ENCODE results near the gene TUSC2. TPM values are rescaled to one million over a fixed set of nuclear protein-coding genes. Genes with fewer than 3 reads are reported as not detected.

The TUSC2 gene
- total RNA-seq, 4 donors from 2014 or later: 28.7 to 63.7 (median 42.3) TPM

DNA sequence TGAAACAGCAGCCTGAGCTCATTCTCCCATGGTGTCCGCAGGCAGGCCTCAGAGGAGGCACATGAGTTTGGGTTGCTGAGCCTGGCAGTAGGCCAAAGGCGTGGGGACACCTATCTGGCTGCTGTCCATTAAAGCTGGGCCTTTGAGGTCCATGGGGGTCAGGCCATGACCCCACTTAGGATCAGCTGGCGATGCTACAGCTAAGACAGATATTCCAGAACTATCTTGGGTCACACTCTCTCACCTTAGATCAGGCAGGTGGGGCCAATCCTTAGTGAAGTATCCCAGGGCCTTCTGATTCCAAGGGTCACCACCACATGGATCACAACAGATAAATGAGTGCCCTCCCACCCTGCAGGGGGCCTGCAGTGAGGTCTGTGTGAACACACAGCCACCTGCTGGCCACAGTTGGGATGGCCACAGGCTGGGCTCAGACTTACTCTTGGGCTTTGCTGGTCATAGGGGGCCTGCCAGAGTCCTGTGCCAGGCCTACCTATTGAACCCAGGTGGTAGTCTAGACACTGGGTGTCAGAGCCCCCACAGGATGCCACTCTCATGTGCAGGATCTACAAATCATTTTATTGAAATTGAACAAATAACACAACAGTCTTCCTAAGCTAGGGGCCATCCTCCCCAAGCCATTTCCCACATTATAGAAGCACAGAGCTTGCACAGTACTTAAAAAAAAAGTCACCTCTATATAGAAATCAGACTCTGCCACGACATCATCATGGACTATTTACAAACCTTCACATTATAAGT is 3.5 kb downstream of the TUSC2 start:
- intact Hi-C loops (cut with DNase I): loop anchor here (5.0 kb wide), 1 partner anchor 32 kb away; the partner anchor contains the start of gene IFRD2
- WGBS, 2 donors: 50 to 51% methylated on average over 2 to 4 of the region's 4 CpGs
- peaks cover 30 to 44% of the 10 kb centered on the region in 2 donors for H3K4me1 ChIP-seq

GRCh38 chr3:50323614-50324199 is 4.3 kb downstream of the TUSC2 start:
- Histone ChIP-seq H3K27ac (peak overlapping the region; percentile 22 to 98 (median 96)), H3K4me3 (replicated peaks in 1 of 3) (no peak overlapping the region), H3K36me3 (peaks cover 4 to 5% of the 10 kb centered on the region in 2 donors), H3K9me3 (no peaks in the 10 kb centered on the region), H3K27me3 (no peaks in the 10 kb centered on the region), H3K4me1 (peaks cover 31 to 51% of the 10 kb centered on the region in 2 donors)
- intact Hi-C loops (cut with DNase I): no loop called here
- no peak for DNase-seq
- TF ChIP-seq POLR2A (IDR thresholded peaks at IDR 0.05): no peak
- TF ChIP-seq, protein P1, sequence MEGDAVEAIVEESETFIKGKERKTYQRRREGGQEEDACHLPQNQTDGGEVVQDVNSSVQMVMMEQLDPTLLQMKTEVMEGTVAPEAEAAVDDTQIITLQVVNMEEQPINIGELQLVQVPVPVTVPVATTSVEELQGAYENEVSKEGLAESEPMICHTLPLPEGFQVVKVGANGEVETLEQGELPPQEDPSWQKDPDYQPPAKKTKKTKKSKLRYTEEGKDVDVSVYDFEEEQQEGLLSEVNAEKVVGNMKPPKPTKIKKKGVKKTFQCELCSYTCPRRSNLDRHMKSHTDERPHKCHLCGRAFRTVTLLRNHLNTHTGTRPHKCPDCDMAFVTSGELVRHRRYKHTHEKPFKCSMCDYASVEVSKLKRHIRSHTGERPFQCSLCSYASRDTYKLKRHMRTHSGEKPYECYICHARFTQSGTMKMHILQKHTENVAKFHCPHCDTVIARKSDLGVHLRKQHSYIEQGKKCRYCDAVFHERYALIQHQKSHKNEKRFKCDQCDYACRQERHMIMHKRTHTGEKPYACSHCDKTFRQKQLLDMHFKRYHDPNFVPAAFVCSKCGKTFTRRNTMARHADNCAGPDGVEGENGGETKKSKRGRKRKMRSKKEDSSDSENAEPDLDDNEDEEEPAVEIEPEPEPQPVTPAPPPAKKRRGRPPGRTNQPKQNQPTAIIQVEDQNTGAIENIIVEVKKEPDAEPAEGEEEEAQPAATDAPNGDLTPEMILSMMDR (IDR thresholded peaks at IDR 0.05): no peak
- WGBS, 2 donors: 79 to 81% methylated on average over 4 to 5 of the region's 5 CpGs

More for the DNA sequence above, 3.5 kb downstream of the TUSC2 start:
- no peak for TF ChIP-seq POLR2A (IDR thresholded peaks at IDR 0.05)
- TF ChIP-seq, protein P1 (IDR thresholded peaks at IDR 0.05): peak; percentile 52 to 87 (median 83)
- peak; percentile 68 to 70 for DNase-seq
- Histone ChIP-seq H3K9me3 (no peaks in the 10 kb centered on the region), H3K36me3 (peaks cover 4 to 5% of the 10 kb centered on the region in 2 donors), H3K27me3 (no peaks in the 10 kb centered on the region), H3K27ac (peak overlapping the region; percentile 22 to 98 (median 32)), H3K4me3 (replicated peaks in 1 of 3) (no peak overlapping the region)

DNA sequence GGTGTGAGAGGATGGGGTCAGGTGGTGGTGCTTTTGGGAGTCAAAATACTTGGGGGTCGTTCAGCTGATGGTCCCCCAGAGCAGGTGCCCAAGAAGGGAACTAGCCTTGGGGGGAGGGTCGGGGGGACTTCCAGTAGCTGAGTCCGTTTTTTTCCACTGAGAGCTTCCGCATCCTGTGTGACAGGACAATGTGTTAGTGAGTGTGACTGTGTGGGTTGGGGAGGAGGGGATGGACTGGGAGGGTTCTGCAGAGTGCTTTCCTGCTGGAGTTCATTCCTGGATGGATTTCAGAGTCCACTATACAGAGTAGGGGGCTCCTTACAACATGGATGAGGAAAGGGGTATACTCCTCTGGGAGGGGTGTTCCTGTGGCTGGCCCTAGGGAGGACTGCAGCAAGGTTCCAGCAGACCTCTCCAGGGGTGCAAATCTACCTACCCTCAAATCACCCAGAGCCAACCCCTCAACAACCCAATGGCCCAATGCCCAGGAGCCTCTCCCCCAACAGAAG is 4.9 kb downstream of the TUSC2 start:
- Histone ChIP-seq H3K27ac (peak overlapping the region; percentile 44 to 98 (median 96)), H3K4me1 (peaks cover 32 to 54% of the 10 kb centered on the region in 2 donors), H3K4me3 (replicated peaks in 1 of 3) (no peak overlapping the region), H3K36me3 (peaks cover 7 to 9% of the 10 kb centered on the region in 2 donors), H3K27me3 (no peaks in the 10 kb centered on the region), H3K9me3 (no peaks in the 10 kb centered on the region)
- no peak for TF ChIP-seq POLR2A (IDR thresholded peaks at IDR 0.05)
- TF ChIP-seq, protein P1 (IDR thresholded peaks at IDR 0.05): no peak
- 48% methylated on average over 4 of the region's 4 CpGs; no CpG with 5 or more reads in 1 of the 2 donors for WGBS, 2 donors
- intact Hi-C loops (cut with DNase I): no loop called here
- DNase-seq: no peak

GRCh38 chr3:50322386-50323091 is 5.5 kb downstream of the TUSC2 start, which contains the start of gene HYAL2:
TSS of gene HYAL2 (minus strand) at chr3:50322745. CDS start at chr3:50320489, 2,256 bp downstream.
- Histone ChIP-seq H3K4me1 (peaks cover 34 to 60% of the 10 kb centered on the region in 2 donors), H3K36me3 (peaks cover 10 to 13% of the 10 kb centered on the region in 2 donors), H3K9me3 (no peaks in the 10 kb centered on the region), H3K27me3 (no peaks in the 10 kb centered on the region), H3K4me3 (replicated peaks in 1 of 3) (peak within 1 kb of the TSS; percentile 3 to 86 (median 43)), H3K27ac (peak within 1 kb of the TSS; percentile 96 to 98 (median 98))
- TF ChIP-seq POLR2A (IDR thresholded peaks at IDR 0.05): no peak
- TF ChIP-seq, protein P1 (IDR thresholded peaks at IDR 0.05): no peak
- 52 to 57% methylated on average over 24 to 27 of the region's 31 CpGs for WGBS, 2 donors
- intact Hi-C loops (cut with DNase I): no loop called here
- peak in 1 of 2 donors; percentile 50 for DNase-seq

Data from thyroid gland (tissue), 4 donors.